HCT116 (cell line): Measurements from ENCODE around the gene PIK3IP1.

ENCODE experiments used
- CTCF ChIP-seq, 3 experiments: fragments of 200-600 bp in 1 of 3; sonication (generic) in 1 of 3; IDR thresholded peaks in 2 of 3; conservative IDR thresholded peaks in 1 of 3; 2 replicates each; pipeline ENCODE4 v1.5.1; 2012 to 2017; ENCODE audit warnings: low read depth in 2 of 3, low read length in 2 of 3, antibody characterized with exemption in 1 of 3, borderline replicate concordance in 1 of 3, control low read depth in 1 of 3, mild to moderate bottlenecking in 1 of 3, mixed read lengths in 1 of 3, mixed run types in 1 of 3, moderate library complexity in 1 of 3; ENCODE audit not compliant: insufficient read depth in 1 of 3
- EZH2phosphoT487 ChIP-seq: fragments of 200-600 bp; IDR thresholded peaks from 2 replicates; pipeline ENCODE4 v1.6.1; 2018; ENCODE audit warnings: antibody characterized with exemption, borderline replicate concordance
- POLR2A ChIP-seq: IDR thresholded peaks from 2 replicates; pipeline ENCODE4 v1.7.0; 2011; ENCODE audit warnings: borderline replicate concordance; ENCODE audit not compliant: insufficient read depth, insufficient read length; ENCODE audit errors: extremely low read depth
- POLR2AphosphoS5 ChIP-seq: IDR thresholded peaks from 2 replicates; pipeline ENCODE4 v1.6.1; 2011; ENCODE audit warnings: mild to moderate bottlenecking, low read depth, low read length, moderate library complexity
- TCF7L2 ChIP-seq: IDR thresholded peaks from 2 replicates; pipeline ENCODE4 v1.7.0; 2011; ENCODE audit warnings: borderline replicate concordance, inconsistent platforms; ENCODE audit not compliant: insufficient read depth, insufficient read length; ENCODE audit errors: extremely low read depth
- ZNF274 ChIP-seq: fragments of 200-500 bp; sonication (Bioruptor generic); IDR thresholded peaks from 2 replicates; pipeline ENCODE4 v1.6.1; 2014; ENCODE audit warnings: mild to moderate bottlenecking, low read depth, low read length, inconsistent platforms
- TF ChIP-seq, protein P1 (sequence below): IDR thresholded peaks from 2 replicates; pipeline ENCODE4 v1.6.1; 2012
- TF ChIP-seq, protein P2 (sequence below): IDR thresholded peaks from 2 replicates; pipeline ENCODE4 v1.6.1; 2012; ENCODE audit warnings: low read depth

DNA sequence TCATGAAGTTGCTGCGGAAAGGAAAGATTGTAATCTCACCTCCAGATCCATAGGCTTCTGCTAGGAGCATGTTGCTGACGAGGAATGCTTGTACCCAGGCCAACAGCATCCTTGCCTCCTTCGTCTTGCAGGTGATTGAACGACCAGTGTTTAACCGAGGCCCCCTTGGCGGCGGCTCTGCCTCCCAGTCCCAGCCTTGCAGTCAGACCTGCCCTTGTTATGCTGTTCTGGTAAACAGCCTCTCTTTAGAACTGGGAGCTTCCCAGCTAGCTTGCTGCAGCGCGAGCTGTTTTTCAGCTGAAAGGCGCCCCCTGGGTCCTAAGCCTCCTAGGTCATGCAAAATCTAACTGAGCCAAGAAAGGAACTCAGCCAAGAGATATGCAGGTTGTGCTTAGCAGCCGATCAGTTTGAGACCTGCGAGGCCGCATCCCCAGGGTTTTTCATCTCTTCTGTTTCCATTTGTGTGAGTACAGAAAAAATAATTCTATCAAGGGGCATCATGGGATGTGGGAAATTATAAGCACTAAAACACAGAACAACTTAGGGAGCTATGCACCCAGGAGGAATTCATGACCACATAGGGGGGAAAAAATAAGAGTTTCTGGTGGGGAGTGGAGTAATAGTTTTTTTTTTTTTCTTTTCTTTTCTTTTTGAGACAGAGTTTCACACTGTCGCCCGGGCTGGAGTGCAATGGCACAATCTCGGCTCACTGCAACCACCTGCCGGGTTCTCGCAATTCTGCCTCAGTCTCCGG lies at the start of gene PIK3IP1:
- TF ChIP-seq, protein P1, sequence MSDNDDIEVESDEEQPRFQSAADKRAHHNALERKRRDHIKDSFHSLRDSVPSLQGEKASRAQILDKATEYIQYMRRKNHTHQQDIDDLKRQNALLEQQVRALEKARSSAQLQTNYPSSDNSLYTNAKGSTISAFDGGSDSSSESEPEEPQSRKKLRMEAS = no peak
- TF ChIP-seq EZH2phosphoT487 (no peak), CTCF (IDR thresholded peaks at IDR 0.05 in 2 of 3, conservative IDR thresholded peaks at IDR 0.05 in 1 of 3; ENCODE audit: borderline replicate concordance in 1 of 3, insufficient read depth in 1 of 3, low read depth in 2 of 3, low read length in 2 of 3) (peak; percentile 18 to 31 (median 20); a peak in 1 of 6 replicates), POLR2A (no peak), POLR2AphosphoS5 (no peak), ZNF274 (no peak), TCF7L2 (no peak)
- TF ChIP-seq, protein P2, sequence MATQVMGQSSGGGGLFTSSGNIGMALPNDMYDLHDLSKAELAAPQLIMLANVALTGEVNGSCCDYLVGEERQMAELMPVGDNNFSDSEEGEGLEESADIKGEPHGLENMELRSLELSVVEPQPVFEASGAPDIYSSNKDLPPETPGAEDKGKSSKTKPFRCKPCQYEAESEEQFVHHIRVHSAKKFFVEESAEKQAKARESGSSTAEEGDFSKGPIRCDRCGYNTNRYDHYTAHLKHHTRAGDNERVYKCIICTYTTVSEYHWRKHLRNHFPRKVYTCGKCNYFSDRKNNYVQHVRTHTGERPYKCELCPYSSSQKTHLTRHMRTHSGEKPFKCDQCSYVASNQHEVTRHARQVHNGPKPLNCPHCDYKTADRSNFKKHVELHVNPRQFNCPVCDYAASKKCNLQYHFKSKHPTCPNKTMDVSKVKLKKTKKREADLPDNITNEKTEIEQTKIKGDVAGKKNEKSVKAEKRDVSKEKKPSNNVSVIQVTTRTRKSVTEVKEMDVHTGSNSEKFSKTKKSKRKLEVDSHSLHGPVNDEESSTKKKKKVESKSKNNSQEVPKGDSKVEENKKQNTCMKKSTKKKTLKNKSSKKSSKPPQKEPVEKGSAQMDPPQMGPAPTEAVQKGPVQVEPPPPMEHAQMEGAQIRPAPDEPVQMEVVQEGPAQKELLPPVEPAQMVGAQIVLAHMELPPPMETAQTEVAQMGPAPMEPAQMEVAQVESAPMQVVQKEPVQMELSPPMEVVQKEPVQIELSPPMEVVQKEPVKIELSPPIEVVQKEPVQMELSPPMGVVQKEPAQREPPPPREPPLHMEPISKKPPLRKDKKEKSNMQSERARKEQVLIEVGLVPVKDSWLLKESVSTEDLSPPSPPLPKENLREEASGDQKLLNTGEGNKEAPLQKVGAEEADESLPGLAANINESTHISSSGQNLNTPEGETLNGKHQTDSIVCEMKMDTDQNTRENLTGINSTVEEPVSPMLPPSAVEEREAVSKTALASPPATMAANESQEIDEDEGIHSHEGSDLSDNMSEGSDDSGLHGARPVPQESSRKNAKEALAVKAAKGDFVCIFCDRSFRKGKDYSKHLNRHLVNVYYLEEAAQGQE = no peak
